Measurements from ENCODE around the gene SMC3. TPM values are rescaled to one million over a fixed set of nuclear protein-coding genes. Genes with fewer than 3 reads are reported as not detected.

SMC3 gene
- total and polyA plus RNA-seq, 2 of the 13 experiments (the other 11 are each of a cell fraction or from before 2014, with no cell fraction given), result 11.7 to 48.0 TPM

- TF ChIP-seq, protein P1, sequence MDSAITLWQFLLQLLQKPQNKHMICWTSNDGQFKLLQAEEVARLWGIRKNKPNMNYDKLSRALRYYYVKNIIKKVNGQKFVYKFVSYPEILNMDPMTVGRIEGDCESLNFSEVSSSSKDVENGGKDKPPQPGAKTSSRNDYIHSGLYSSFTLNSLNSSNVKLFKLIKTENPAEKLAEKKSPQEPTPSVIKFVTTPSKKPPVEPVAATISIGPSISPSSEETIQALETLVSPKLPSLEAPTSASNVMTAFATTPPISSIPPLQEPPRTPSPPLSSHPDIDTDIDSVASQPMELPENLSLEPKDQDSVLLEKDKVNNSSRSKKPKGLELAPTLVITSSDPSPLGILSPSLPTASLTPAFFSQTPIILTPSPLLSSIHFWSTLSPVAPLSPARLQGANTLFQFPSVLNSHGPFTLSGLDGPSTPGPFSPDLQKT (CRISPR knock-in tag; IDR thresholded peaks at IDR 0.05; ENCODE audit: borderline replicate concordance), result no peak
- no peak for TF ChIP-seq ZNF382 (CRISPR knock-in tag; IDR thresholded peaks at IDR 0.05; ENCODE audit: borderline replicate concordance)
- TF ChIP-seq ZNF616 (CRISPR knock-in tag; IDR thresholded peaks at IDR 0.05; ENCODE audit: low read depth), result no peak
- no peak for TF ChIP-seq ZNF879 (CRISPR knock-in tag; IDR thresholded peaks at IDR 0.05)
- TF ChIP-seq XRCC5 (optimal IDR thresholded peaks at IDR 0.05; ENCODE audit: low read length), result no peak
- TF ChIP-seq KLF15 (CRISPR knock-in tag; IDR thresholded peaks at IDR 0.05; ENCODE audit: borderline replicate concordance), result no peak
- TF ChIP-seq, protein P2, sequence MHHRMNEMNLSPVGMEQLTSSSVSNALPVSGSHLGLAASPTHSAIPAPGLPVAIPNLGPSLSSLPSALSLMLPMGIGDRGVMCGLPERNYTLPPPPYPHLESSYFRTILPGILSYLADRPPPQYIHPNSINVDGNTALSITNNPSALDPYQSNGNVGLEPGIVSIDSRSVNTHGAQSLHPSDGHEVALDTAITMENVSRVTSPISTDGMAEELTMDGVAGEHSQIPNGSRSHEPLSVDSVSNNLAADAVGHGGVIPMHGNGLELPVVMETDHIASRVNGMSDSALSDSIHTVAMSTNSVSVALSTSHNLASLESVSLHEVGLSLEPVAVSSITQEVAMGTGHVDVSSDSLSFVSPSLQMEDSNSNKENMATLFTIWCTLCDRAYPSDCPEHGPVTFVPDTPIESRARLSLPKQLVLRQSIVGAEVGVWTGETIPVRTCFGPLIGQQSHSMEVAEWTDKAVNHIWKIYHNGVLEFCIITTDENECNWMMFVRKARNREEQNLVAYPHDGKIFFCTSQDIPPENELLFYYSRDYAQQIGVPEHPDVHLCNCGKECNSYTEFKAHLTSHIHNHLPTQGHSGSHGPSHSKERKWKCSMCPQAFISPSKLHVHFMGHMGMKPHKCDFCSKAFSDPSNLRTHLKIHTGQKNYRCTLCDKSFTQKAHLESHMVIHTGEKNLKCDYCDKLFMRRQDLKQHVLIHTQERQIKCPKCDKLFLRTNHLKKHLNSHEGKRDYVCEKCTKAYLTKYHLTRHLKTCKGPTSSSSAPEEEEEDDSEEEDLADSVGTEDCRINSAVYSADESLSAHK (CRISPR knock-in tag; IDR thresholded peaks at IDR 0.05; ENCODE audit: borderline replicate concordance), result no peak
- TF ChIP-seq ZNF501 (CRISPR knock-in tag; IDR thresholded peaks at IDR 0.05), result no peak
- TF ChIP-seq CREM (IDR thresholded peaks at IDR 0.05), result no peak
- no peak for TF ChIP-seq CREM (CRISPR knock-in tag; IDR thresholded peaks at IDR 0.05)
- peak; percentile 40; the same call in 1 of the 2 replicates for TF ChIP-seq ISX (CRISPR knock-in tag; conservative IDR thresholded peaks at IDR 0.05)
- no peak for TF ChIP-seq ESRRA (CRISPR knock-in tag; IDR thresholded peaks at IDR 0.05; ENCODE audit: low read depth)
- no peak for TF ChIP-seq RXRA (CRISPR knock-in tag; IDR thresholded peaks at IDR 0.05)
- TF ChIP-seq ZNF670 (CRISPR knock-in tag; IDR thresholded peaks at IDR 0.05; ENCODE audit: borderline replicate concordance), result 0 out of 2 replicates have a peak, but pooled peaks have one; percentile 62
- no peak for TF ChIP-seq ZBTB4 (CRISPR knock-in tag; IDR thresholded peaks at IDR 0.05; ENCODE audit: borderline replicate concordance)
- no peak for TF ChIP-seq FOXP1 (IDR thresholded peaks at IDR 0.05)
- TF ChIP-seq FOXP1 (CRISPR knock-in tag; IDR thresholded peaks at IDR 0.05), result no peak
- TF ChIP-seq HNRNPLL (IDR thresholded peaks at IDR 0.05; ENCODE audit: low read depth, low read length, poor library complexity, severe bottlenecking), result peak; percentile 2
- no peak; the same call in 1 of the 2 replicates for TF ChIP-seq KLF12 (CRISPR knock-in tag; IDR thresholded peaks at IDR 0.05; ENCODE audit: borderline replicate concordance)
- 0 out of 2 replicates have a peak, but pooled peaks have one; percentile 39 for TF ChIP-seq ZNF441 (CRISPR knock-in tag; IDR thresholded peaks at IDR 0.05; ENCODE audit: borderline replicate concordance)
- peak; percentile 6; the same call in 1 of the 2 replicates for TF ChIP-seq ZNF263 (CRISPR knock-in tag; IDR thresholded peaks at IDR 0.05)
These were observed 700 bp downstream of the SMC3 start (continued) for GRCh38 chr10:110568055-110568735.
